SK-N-MC (cell line): Measurements from ENCODE around the gene POMT2.
A peak's percentile ranks its signal among the peaks of the same experiment; 100 is the strongest.

Experiments
- DNase-seq: peaks from one replicate; pipeline ENCODE4 v3.0.0-alpha.2; 2011; ENCODE audit warnings: low read depth, low spot score
- H3K27ac ChIP-seq: fragments of 200-600 bp; sonication (generic); 2 replicates; pipeline ENCODE4 v1.5.1; 2016; ENCODE audit warnings: mixed run types
- H3K36me3 ChIP-seq: fragments of 200-600 bp; sonication (generic); 2 replicates; pipeline ENCODE4 v1.6.1; 2017; ENCODE audit warnings: antibody characterized with exemption, low read length, mixed read lengths; ENCODE audit not compliant: insufficient read depth
- H3K4me3 ChIP-seq: fragments of 200-600 bp; sonication (generic); 2 replicates; pipeline ENCODE4 v1.5.1; 2016
- H3K9ac ChIP-seq: fragments of 200-600 bp; sonication (generic); 2 replicates; pipeline ENCODE4 v1.8.0; 2017; ENCODE audit warnings: mixed run types, mixed read lengths; ENCODE audit not compliant: insufficient read length
- H3K9me3 ChIP-seq: fragments of 200-600 bp; sonication (generic); 2 replicates; pipeline ENCODE4 v1.6.1; 2017; ENCODE audit warnings: low read depth, mild to moderate bottlenecking, antibody characterized with exemption, low read length, moderate library complexity, mixed read lengths
- EZH2 ChIP-seq: fragments of 200-600 bp; sonication (generic); IDR thresholded peaks from one replicate; pipeline ENCODE4 v1.6.1; 2017; ENCODE audit warnings: antibody characterized with exemption
- FOXP2 ChIP-seq: optimal IDR thresholded peaks from 2 replicates; pipeline ENCODE3; 2011; ENCODE audit warnings: mild to moderate bottlenecking, moderate library complexity; ENCODE audit not compliant: insufficient read depth; ENCODE audit errors: extremely low read length, control extremely low read depth
- POLR2AphosphoS5 ChIP-seq: IDR thresholded peaks from 2 replicates; pipeline ENCODE4 v1.6.1; 2012; ENCODE audit warnings: mild to moderate bottlenecking, low read depth, low read length, borderline replicate concordance

The POMT2 gene

GRCh38 chr14:77313371-77313770 is 7.3 kb downstream of the POMT2 start:
- no peak for TF ChIP-seq POLR2AphosphoS5
- TF ChIP-seq FOXP2: no peak
- TF ChIP-seq EZH2: no peak
- no peak overlapping the region for H3K4me3 ChIP-seq
- DNase-seq: no peak
- H3K9ac ChIP-seq: no peak overlapping the region
- no peak overlapping the region for H3K27ac ChIP-seq
- no peaks in the 10 kb centered on the region for H3K9me3 ChIP-seq
- H3K36me3 ChIP-seq: no peaks in the 10 kb centered on the region

- no peak overlapping the region for H3K27ac ChIP-seq
- no peaks in the 10 kb centered on the region for H3K36me3 ChIP-seq
- H3K9me3 ChIP-seq: no peaks in the 10 kb centered on the region
- H3K9ac ChIP-seq: no peak overlapping the region
- H3K4me3 ChIP-seq: no peak overlapping the region
- TF ChIP-seq FOXP2 (no peak), POLR2AphosphoS5 (no peak), EZH2 (no peak)
- no peak for DNase-seq
Measured at GRCh38 chr14:77311217-77311616, 9.5 kb downstream of the POMT2 start.

- Histone ChIP-seq H3K9me3 (no peaks in the 10 kb centered on the region), H3K9ac (no peak overlapping the region), H3K36me3 (no peaks in the 10 kb centered on the region; the same call in 1 of the 2 replicates), H3K4me3 (no peak overlapping the region), H3K27ac (no peak overlapping the region)
- no peak for DNase-seq
- TF ChIP-seq FOXP2: no peak
- no peak for TF ChIP-seq EZH2
- TF ChIP-seq POLR2AphosphoS5: no peak
Measured at GRCh38 chr14:77310026-77310425, 10.7 kb downstream of the POMT2 start.

DNA sequence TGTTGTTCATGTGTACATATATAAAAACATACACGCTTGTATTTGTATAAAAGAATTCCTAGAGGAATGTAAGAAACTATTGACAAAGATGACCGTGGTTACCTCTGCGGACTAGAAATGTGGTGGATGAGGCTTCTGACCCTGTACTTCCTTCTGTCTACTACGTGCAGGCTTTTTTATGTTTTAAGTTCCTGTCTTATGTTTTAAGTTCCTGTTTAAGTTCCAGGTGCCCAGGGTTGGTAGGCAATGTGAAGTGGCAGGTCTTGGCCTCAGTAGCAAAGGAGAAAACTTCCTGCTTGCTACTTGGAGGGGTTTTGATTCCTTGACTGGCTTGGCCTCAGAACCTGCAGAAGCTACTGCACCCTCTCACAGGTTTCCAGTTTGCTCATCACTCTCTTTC is 11.6 kb downstream of the POMT2 start:
- Histone ChIP-seq H3K27ac (no peak overlapping the region), H3K4me3 (no peak overlapping the region), H3K36me3 (no peaks in the 10 kb centered on the region; the same call in 1 of the 2 replicates), H3K9ac (no peak overlapping the region), H3K9me3 (no peaks in the 10 kb centered on the region)
- TF ChIP-seq FOXP2: no peak
- TF ChIP-seq EZH2: no peak
- TF ChIP-seq POLR2AphosphoS5: no peak
- no peak for DNase-seq

DNA sequence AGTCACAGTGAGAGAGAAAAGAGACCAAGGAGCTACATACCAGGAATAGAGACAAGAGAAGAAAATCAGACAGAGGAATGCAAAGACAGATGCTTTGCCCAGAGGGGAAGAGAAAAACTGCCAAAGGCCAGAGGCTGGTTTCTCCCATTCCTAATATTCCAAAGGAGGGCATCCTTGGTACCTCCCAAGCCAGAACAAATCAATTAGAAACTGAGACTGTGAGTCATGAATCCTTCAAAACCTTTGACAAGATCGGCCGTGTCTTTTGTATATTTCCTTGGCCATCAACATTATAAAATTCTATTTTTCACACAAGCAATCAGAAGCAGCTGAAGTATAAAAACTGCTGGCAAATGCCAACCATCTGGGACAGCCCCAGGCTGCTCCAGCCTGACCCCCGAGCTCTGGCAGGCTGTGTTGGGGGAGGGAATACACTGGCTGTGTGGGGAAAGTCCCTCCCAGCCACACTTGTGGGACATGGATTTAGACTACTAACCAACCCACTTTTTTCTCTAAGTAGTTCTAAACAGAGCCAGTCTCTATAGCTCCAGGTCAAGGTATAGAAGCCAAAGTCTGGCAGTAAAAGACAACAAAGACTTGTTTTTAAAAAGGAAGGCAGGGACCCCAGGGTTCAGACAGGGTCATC is 13.7 kb downstream of the POMT2 start:
- TF ChIP-seq POLR2AphosphoS5 (no peak), FOXP2 (no peak), EZH2 (no peak)
- Histone ChIP-seq H3K36me3 (no peaks in the 10 kb centered on the region; the same call in 1 of the 2 replicates), H3K9me3 (no peaks in the 10 kb centered on the region), H3K4me3 (no peak overlapping the region), H3K9ac (peak overlapping the region; percentile 42), H3K27ac (no peak overlapping the region)
- DNase-seq: no peak

- no peak for DNase-seq
- Histone ChIP-seq H3K9me3 (no peaks in the 10 kb centered on the region), H3K9ac (no peak overlapping the region), H3K27ac (no peak overlapping the region), H3K36me3 (no peaks in the 10 kb centered on the region; the same call in 1 of the 2 replicates), H3K4me3 (no peak overlapping the region)
- TF ChIP-seq EZH2 (no peak), FOXP2 (no peak), POLR2AphosphoS5 (no peak)
Measured at GRCh38 chr14:77306416-77306815, 14.3 kb downstream of the POMT2 start.

- Histone ChIP-seq H3K9me3 (no peaks in the 10 kb centered on the region), H3K4me3 (no peak overlapping the region), H3K27ac (no peak overlapping the region), H3K9ac (no peak overlapping the region), H3K36me3 (no peaks in the 10 kb centered on the region; the same call in 1 of the 2 replicates)
- no peak for DNase-seq
- no peak for TF ChIP-seq FOXP2
- no peak for TF ChIP-seq POLR2AphosphoS5
- no peak for TF ChIP-seq EZH2
Measured at GRCh38 chr14:77305696-77306095, 15.0 kb downstream of the POMT2 start.

DNA sequence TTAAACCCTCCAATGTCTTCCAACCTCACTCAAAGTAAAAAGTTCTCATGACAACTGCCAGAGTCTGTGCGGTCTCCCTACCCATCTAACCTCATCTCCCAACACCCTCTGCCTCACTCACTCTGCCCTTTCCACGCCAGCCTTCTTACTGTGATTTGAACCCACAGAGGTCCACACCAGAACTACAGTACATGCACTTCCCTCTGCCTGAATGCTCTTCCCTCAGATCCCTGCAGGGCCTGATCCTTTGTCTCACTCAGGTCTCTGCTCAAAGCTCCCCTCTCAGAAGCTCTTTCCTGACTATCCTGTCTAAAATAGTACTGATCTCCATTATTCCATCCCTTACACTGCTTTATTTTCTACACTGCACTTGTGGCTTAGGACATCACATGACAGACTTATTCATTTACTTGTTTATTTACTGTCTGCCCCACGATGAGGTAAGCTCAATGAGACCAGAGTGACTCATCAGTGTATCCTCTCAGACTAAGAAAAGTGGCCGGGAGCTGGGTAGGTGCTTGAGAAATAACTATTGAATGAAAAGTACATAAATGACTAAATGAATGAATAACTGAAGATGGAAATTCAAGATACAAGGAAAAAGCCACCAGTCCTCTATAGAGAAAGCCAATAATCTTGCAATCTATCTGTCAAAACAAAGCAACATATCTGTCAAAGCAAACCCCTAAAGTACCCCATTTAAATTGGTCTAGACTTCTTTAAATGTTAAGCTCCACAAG is 17.1 kb downstream of the POMT2 start:
- no peak overlapping the region for H3K9ac ChIP-seq
- DNase-seq: no peak
- H3K4me3 ChIP-seq: no peak overlapping the region
- H3K36me3 ChIP-seq: no peaks in the 10 kb centered on the region; the same call in 1 of the 2 replicates
- H3K27ac ChIP-seq: no peak overlapping the region
- TF ChIP-seq POLR2AphosphoS5 (no peak), FOXP2 (no peak), EZH2 (no peak)
- no peaks in the 10 kb centered on the region for H3K9me3 ChIP-seq

- DNase-seq: no peak
Measured at GRCh38 chr14:77302926-77303325, 17.8 kb downstream of the POMT2 start.

More at GRCh38 chr14:77302926-77303325, 17.8 kb downstream of the POMT2 start:
- Histone ChIP-seq H3K9me3 (no peaks in the 10 kb centered on the region), H3K27ac (no peak overlapping the region), H3K4me3 (no peak overlapping the region), H3K9ac (no peak overlapping the region), H3K36me3 (no peaks in the 10 kb centered on the region; the same call in 1 of the 2 replicates)
- TF ChIP-seq POLR2AphosphoS5 (no peak), FOXP2 (no peak), EZH2 (no peak)
